Ovary (tissue), 9 donors: ENCODE data around the gene TRMT44. TPM values are rescaled to one million over a fixed set of nuclear protein-coding genes. Genes with fewer than 3 reads are reported as not detected.

Source experiments
- DNase-seq, 5 donors: peaks; one replicate each; pipeline ENCODE4 v3.0.0-alpha.2; 2019 to 2020
- H3K27ac ChIP-seq, 2 donors: fragments of 200-600 bp; one replicate each; pipeline versions ENCODE4 v1.5.1 to v1.8.0; 2019 to 2022
- H3K27me3 ChIP-seq: fragments of 200-600 bp; one replicate; pipeline ENCODE4 v1.8.0; 2022
- H3K36me3 ChIP-seq: fragments of 200-600 bp; sonication (generic); one replicate; pipeline ENCODE4 v1.5.1; 2019
- H3K4me1 ChIP-seq: one replicate; pipeline ENCODE4 v1.8.1; 2013; ENCODE audit warnings: mild to moderate bottlenecking, moderate library complexity; ENCODE audit not compliant: insufficient read depth
- H3K4me3 ChIP-seq: fragments of 200-600 bp; sonication (generic); one replicate; pipeline ENCODE4 v1.5.1; 2017
- H3K9me3 ChIP-seq, 2 donors: fragments of 200-600 bp in 1 of 2; sonication (generic) in 1 of 2; one replicate each; pipeline versions ENCODE4 v1.5.1 to v1.8.1; 2013 to 2019; ENCODE audit warnings: mild to moderate bottlenecking in 1 of 2, moderate library complexity in 1 of 2
- CTCF ChIP-seq, 3 donors: fragments of 450-650 bp in 2 of 3; fragments of 200-600 bp in 1 of 3; IDR thresholded peaks; one replicate each; pipeline versions ENCODE4 v1.5.1 to v1.8.0; 2016 to 2022; ENCODE audit warnings: antibody characterized with exemption in 3 of 3, mild to moderate bottlenecking in 1 of 3
- EP300 ChIP-seq: sonication (generic); formaldehyde crosslinking; IDR thresholded peaks from one replicate; pipeline ENCODE4 v1.6.1; 2017; ENCODE audit warnings: antibody characterized with exemption
- POLR2A ChIP-seq: fragments of 450-650 bp; IDR thresholded peaks from one replicate; pipeline ENCODE4 v1.6.1; 2017; ENCODE audit warnings: antibody characterized with exemption, mild to moderate bottlenecking, moderate library complexity
- WGBS, 3 donors: extraction: QIAGEN DNeasy Blood & Tissue Kit in 1 of 3; methylation state at CpG; one replicate each; pipeline versions ENCODE4 v1.1.5 to v1.1.7; 2013 to 2017; 5-methylcytosine and 5-hydroxymethylcytosine counted together
- intact Hi-C, 4 donors: fragments of 100-400 bp; cut with DNase I; formaldehyde crosslinking; loops; one replicate each; pipeline versions ENCODE4 v1.11.0 to v1.15.1; 2022 to 2023
- polyA plus RNA-seq, 2 donors: library from polyadenylated mRNA; stranded (reverse); fragments of 200-250 nt in 1 of 2; fragments of 350-450 nt in 1 of 2; fragmentation: Illumina TruSeq in 1 of 2; extraction: RNeasy Lipid Tissue Mini Kit (QIAGEN cat#74804) in 1 of 2; gene quantifications; one replicate each; pipeline ENCODE4 v1.2.3, GENCODE V29; 2013 to 2014
- total RNA-seq, 7 donors: library from RNA; depleted of rRNA in 2 of 7; stranded (reverse); fragments of >200 nt in 2 of 7; fragmentation: NEBNext Ultra II Directional in 3 of 7; extraction: Animal tissue kit (Norgen Biotek cat#: 25700) in 3 of 7; gene quantifications; one replicate each; pipeline versions ENCODE4 v1.1.0 to v1.2.4, GENCODE V29; 2016 to 2023
- donor health status: DM: no; HTN: no; CAD: no; lungs with moderate emphysema.
- donor health status: DM: no; HTN: no; CAD: no.
- donor health status: Bipolar disorder and iron deficiency.
- donor health status: DM: yes; HTN: yes; CAD: no.
- donor health status: DM: no; HTN: no; CAD: no.
- donor health status: DM: yes; HTN: yes; CAD: no.

TRMT44 gene
- total and polyA plus RNA-seq, 9 donors: 14.6 to 54.8 (median 32.8) TPM

GRCh38 chr4:8411351-8412180 lies 29.0 kb upstream of the TRMT44 start:
- no peaks in the 10 kb centered on the region for H3K9me3 ChIP-seq
- H3K36me3 ChIP-seq: no peaks in the 10 kb centered on the region
- H3K4me1 ChIP-seq: peaks cover 1% of the 10 kb centered on the region
- DNase-seq: peak in 1 of 5 donors; percentile 23
- H3K27me3 ChIP-seq: no peaks in the 10 kb centered on the region
- 83 to 89% (median 87%) methylated on average over 13 of the region's 13 CpGs for WGBS, 3 donors
- H3K4me3 ChIP-seq: no peak overlapping the region
- intact Hi-C loops: no loop called here
- no peak overlapping the region for H3K27ac ChIP-seq
- TF ChIP-seq CTCF (IDR thresholded peaks at IDR 0.05) (no peak), EP300 (no peak), POLR2A (no peak)

- WGBS, 3 donors: 91 to 95% (median 93%) methylated on average over 5 of the region's 5 CpGs
Measured at GRCh38 chr4:8412288-8412687, 28.3 kb upstream of the TRMT44 start.

GRCh38 chr4:8414377-8414776 lies 26.2 kb upstream of the TRMT44 start:
- Histone ChIP-seq H3K27ac (no peak overlapping the region), H3K27me3 (no peaks in the 10 kb centered on the region), H3K4me3 (no peak overlapping the region), H3K9me3 (no peaks in the 10 kb centered on the region), H3K36me3 (no peaks in the 10 kb centered on the region), H3K4me1 (peaks cover 1% of the 10 kb centered on the region)
- 81 to 87% (median 83%) methylated on average over 2 of the region's 2 CpGs for WGBS, 3 donors
- TF ChIP-seq EP300 (no peak), POLR2A (no peak), CTCF (IDR thresholded peaks at IDR 0.05) (no peak)
- no peak for DNase-seq
- intact Hi-C loops: no loop called here

More at GRCh38 chr4:8412288-8412687, 28.3 kb upstream of the TRMT44 start:
- intact Hi-C loops: no loop called here
- H3K4me1 ChIP-seq: peaks cover 1% of the 10 kb centered on the region
- no peak overlapping the region for H3K4me3 ChIP-seq
- no peaks in the 10 kb centered on the region for H3K9me3 ChIP-seq
- H3K27me3 ChIP-seq: no peaks in the 10 kb centered on the region
- no peaks in the 10 kb centered on the region for H3K36me3 ChIP-seq
- TF ChIP-seq EP300 (no peak), POLR2A (no peak), CTCF (IDR thresholded peaks at IDR 0.05) (no peak)
- DNase-seq: no peak
- H3K27ac ChIP-seq: no peak overlapping the region

- intact Hi-C loops: no loop called here
- Histone ChIP-seq H3K36me3 (no peaks in the 10 kb centered on the region), H3K9me3 (no peaks in the 10 kb centered on the region), H3K4me3 (no peak overlapping the region), H3K4me1 (no peaks in the 10 kb centered on the region), H3K27me3 (no peaks in the 10 kb centered on the region), H3K27ac (no peak overlapping the region)
- WGBS, 3 donors: 84 to 88% (median 86%) methylated on average over 11 of the region's 11 CpGs
- DNase-seq: no peak
- TF ChIP-seq CTCF (IDR thresholded peaks at IDR 0.05) (no peak), EP300 (no peak), POLR2A (no peak)
Measured at GRCh38 chr4:8417071-8417614, 23.4 kb upstream of the TRMT44 start.
